Gastrocnemius medialis (tissue), 4 donors: ENCODE data around the gene PYCARD.

ENCODE experiments used
- POLR2A ChIP-seq, 2 donors: fragments of 450-650 bp; IDR thresholded peaks; one replicate each; pipeline ENCODE4 v1.6.1; 2017; ENCODE audit warnings: antibody characterized with exemption in 2 of 2, mild to moderate bottlenecking in 2 of 2, moderate library complexity in 2 of 2
- TF ChIP-seq, protein P1 (sequence below), 5 experiments: fragments of 450-650 bp in 3 of 5; fragments of 200-600 bp in 2 of 5; sonication (generic) in 2 of 5; IDR thresholded peaks in 4 of 5; conservative IDR thresholded peaks in 1 of 5; 1 replicate in 4 of 5; 2 replicates in 1 of 5; pipeline ENCODE4 v1.5.1; 2016 to 2019; ENCODE audit warnings: antibody characterized with exemption in 5 of 5, mild to moderate bottlenecking in 3 of 5, moderate library complexity in 3 of 5

DNA sequence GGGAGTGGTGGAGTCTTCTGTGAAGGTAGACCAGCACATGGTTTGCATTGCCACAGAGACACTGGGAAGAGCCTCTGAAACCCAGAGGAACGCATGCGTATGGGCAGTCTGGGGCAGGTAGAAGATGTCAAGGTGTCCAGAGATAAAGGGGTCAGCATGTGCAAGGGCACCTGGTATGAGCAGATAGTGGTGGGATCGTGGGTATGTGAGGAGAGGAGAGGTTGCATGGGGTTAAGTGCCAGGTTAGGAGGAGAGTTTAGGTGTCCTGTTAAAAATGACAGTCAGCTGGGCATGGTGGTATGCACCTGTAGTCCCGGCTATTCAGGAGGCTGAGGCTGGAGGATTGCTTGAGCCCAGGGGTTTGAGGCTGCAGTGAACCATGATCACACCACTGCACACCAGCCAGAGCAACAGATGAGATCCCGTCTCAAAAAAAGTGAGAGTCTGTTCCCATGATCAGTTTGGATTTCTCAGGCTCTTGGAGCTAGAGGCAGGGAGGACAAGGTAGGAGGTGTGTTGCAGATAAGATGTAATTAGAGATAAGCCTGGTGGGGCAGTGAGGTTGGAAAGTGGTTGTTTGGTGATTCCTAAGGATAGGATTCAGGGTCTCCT lies 3.0 kb downstream of the PYCARD start:
- TF ChIP-seq, protein P1, sequence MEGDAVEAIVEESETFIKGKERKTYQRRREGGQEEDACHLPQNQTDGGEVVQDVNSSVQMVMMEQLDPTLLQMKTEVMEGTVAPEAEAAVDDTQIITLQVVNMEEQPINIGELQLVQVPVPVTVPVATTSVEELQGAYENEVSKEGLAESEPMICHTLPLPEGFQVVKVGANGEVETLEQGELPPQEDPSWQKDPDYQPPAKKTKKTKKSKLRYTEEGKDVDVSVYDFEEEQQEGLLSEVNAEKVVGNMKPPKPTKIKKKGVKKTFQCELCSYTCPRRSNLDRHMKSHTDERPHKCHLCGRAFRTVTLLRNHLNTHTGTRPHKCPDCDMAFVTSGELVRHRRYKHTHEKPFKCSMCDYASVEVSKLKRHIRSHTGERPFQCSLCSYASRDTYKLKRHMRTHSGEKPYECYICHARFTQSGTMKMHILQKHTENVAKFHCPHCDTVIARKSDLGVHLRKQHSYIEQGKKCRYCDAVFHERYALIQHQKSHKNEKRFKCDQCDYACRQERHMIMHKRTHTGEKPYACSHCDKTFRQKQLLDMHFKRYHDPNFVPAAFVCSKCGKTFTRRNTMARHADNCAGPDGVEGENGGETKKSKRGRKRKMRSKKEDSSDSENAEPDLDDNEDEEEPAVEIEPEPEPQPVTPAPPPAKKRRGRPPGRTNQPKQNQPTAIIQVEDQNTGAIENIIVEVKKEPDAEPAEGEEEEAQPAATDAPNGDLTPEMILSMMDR (IDR thresholded peaks at IDR 0.05 in 4 of 5, conservative IDR thresholded peaks at IDR 0.05 in 1 of 5), result no peak
- no peak for TF ChIP-seq POLR2A (IDR thresholded peaks at IDR 0.05)
